Activated CD4-positive, alpha-beta T cell treated with anti-CD3 and anti-CD28 coated beads, Interleukin-2, amount 10 ng/mL, durations not matched to agents 7 days and 5 days (primary cell): Measurements from ENCODE around the gene WNT7B. TPM values are rescaled to one million over a fixed set of nuclear protein-coding genes. Genes with fewer than 3 reads are reported as not detected.

Experiments used
- CTCF ChIA-PET: fragments of 350-600 bp; sonication (Branson Sonifier 250); formaldehyde crosslinking; loops from one replicate; lab custom pipeline; 2021; ENCODE audit warnings: antibody characterized with exemption; lab: Charles Lee
- POLR2A ChIA-PET: fragments of 350-600 bp; sonication (Branson Sonifier 250); formaldehyde crosslinking; loops from one replicate; lab custom pipeline; 2021; ENCODE audit warnings: antibody characterized with exemption; lab: Charles Lee
- DNase-seq: peaks from one replicate; pipeline ENCODE4 v3.0.0-alpha.2; 2020
- H3K27ac Mint-ChIP-seq: one replicate; pipeline ENCODE4 v1.8.0; 2021; ENCODE audit warnings: mild to moderate bottlenecking, moderate library complexity, mixed read lengths
- H3K27me3 Mint-ChIP-seq: one replicate; pipeline ENCODE4 v1.8.0; 2021; ENCODE audit warnings: mixed read lengths
- H3K36me3 Mint-ChIP-seq: one replicate; pipeline ENCODE4 v1.8.0; 2021; ENCODE audit warnings: low read depth, mixed read lengths
- H3K4me1 Mint-ChIP-seq: one replicate; pipeline ENCODE4 v1.8.0; 2021; ENCODE audit warnings: mixed read lengths
- H3K4me3 Mint-ChIP-seq: one replicate; pipeline ENCODE4 v1.8.0; 2021; ENCODE audit warnings: mild to moderate bottlenecking, moderate library complexity, mixed read lengths
- H3K9me3 Mint-ChIP-seq: one replicate; pipeline ENCODE4 v1.8.0; 2021; ENCODE audit warnings: mixed read lengths
- total RNA-seq, 2 experiments: library from RNA; stranded (reverse); gene quantifications; one replicate each; pipeline ENCODE4 v1.2.3, GENCODE V29; 2021

The WNT7B gene
- total RNA-seq, 2 experiments from 2014 or later: not detected

GRCh38 chr22:45878051-45878781 lies 98.7 kb downstream of the WNT7B start:
- Mint-ChIP-seq H3K9me3 (no peaks in the 10 kb centered on the region), H3K27ac (no peak overlapping the region), H3K4me3 (no peak overlapping the region), H3K4me1 (no peaks in the 10 kb centered on the region), H3K36me3 (no peaks in the 10 kb centered on the region), H3K27me3 (peaks cover 47% of the 10 kb centered on the region)
- no peak for DNase-seq
- ChIA-PET POLR2A (no interaction called here), CTCF (no interaction called here)

- ChIA-PET POLR2A (no interaction called here), CTCF (no interaction called here)
- no peak overlapping the region for H3K4me3 Mint-ChIP-seq
- H3K4me1 Mint-ChIP-seq: no peaks in the 10 kb centered on the region
- no peaks in the 10 kb centered on the region for H3K36me3 Mint-ChIP-seq
- H3K27me3 Mint-ChIP-seq: peaks cover 51% of the 10 kb centered on the region
- peaks cover 3% of the 10 kb centered on the region for H3K9me3 Mint-ChIP-seq
- DNase-seq: no peak
- no peak overlapping the region for H3K27ac Mint-ChIP-seq
Measured at GRCh38 chr22:45877651-45878050, 99.3 kb downstream of the WNT7B start.

GRCh38 chr22:45877036-45877380 lies 100.0 kb downstream of the WNT7B start:
- Mint-ChIP-seq H3K9me3 (peaks cover 4% of the 10 kb centered on the region), H3K36me3 (no peaks in the 10 kb centered on the region), H3K27me3 (peaks cover 54% of the 10 kb centered on the region), H3K27ac (no peak overlapping the region), H3K4me1 (no peaks in the 10 kb centered on the region), H3K4me3 (no peak overlapping the region)
- CTCF ChIA-PET: no interaction called here
- POLR2A ChIA-PET: no interaction called here
- DNase-seq: no peak

DNA sequence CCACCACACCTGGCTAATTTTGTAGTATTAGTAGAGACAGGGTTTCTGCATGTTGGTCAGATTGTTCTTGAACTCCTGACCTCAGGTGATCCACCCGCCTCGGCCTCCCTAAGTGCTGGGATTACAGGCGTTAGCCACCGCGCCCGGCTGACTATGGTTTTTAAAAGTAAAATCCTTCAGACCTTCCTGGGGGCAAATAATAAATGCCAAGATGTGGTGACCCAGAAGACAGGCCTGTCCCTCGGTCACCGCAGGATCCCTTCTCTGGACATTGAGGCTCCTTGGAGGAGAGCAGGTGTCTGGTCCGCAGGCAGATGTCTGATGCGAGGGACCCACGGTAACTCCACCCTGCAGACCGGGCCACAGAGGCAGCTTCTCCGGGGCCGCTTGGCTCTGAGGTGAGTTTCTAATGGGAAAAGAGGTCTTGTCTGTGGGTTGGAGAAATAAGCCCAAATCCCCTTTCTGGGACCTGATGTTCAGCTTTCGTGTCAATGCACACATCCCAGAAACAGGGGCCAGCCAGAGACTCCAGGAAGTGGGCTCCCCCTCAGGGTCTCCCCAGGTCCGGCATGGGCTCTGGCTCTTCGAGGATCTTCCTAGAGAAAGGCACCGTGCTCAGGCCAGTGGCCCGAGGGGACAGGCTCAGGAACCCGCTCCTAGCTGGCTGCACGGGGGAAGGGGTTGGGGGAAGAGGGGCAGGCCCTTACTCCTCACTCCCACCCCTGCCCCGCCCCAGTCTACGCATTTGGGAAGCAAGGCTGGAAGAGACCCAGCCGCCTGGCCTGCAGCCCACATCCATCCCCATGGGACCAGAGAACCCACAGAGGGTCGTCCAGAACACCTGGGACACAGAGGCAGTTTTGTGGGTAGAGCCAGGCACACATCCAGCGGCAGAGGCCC lies 100.6 kb downstream of the WNT7B start:
- ChIA-PET POLR2A (no interaction called here), CTCF (no interaction called here)
- no peak overlapping the region for H3K4me3 Mint-ChIP-seq
- no peaks in the 10 kb centered on the region for H3K4me1 Mint-ChIP-seq
- DNase-seq: no peak
- peaks cover 4% of the 10 kb centered on the region for H3K9me3 Mint-ChIP-seq
- no peak overlapping the region for H3K27ac Mint-ChIP-seq
- H3K36me3 Mint-ChIP-seq: no peaks in the 10 kb centered on the region
- peaks cover 53% of the 10 kb centered on the region for H3K27me3 Mint-ChIP-seq

DNA sequence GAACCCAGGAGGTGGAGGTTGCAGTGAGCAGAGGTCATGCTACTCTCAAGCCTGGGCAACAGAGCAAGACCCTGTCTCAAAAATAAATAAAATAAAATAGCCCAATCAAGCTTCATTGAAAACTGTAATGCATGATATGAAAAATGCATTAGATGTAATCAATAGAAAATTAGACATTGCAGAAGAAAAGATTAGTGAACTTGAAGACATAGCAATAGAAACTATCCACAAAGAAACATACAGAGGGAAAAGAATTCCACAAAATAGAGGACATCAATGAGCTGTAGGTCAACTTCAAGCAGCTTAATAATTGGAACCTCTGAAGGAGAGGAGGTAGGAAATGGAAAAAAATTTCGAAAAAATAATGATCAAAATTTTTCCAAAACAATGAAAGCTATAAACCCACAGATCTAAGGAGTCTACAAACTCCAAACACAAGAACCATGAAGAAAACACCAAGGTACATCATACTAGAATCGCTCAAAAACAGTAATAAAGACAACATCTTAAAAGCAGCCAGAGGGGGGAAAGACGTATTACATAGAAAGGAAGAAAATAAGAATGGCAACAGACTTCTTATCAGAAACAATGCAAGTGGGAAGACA lies 104.2 kb downstream of the WNT7B start:
- no peaks in the 10 kb centered on the region for H3K4me1 Mint-ChIP-seq
- H3K27me3 Mint-ChIP-seq: peaks cover 40% of the 10 kb centered on the region
- ChIA-PET CTCF (interaction anchor here (0.6 kb wide), 1 partner anchor 74 kb away, joined by 3 read pairs; no protein-coding TSS in a partner anchor), POLR2A (interaction anchor here (0.6 kb wide), 1 partner anchor 8 kb away, joined by 3 read pairs; no protein-coding TSS in a partner anchor)
- H3K36me3 Mint-ChIP-seq: no peaks in the 10 kb centered on the region
- H3K9me3 Mint-ChIP-seq: peaks cover 4% of the 10 kb centered on the region
- no peak for DNase-seq
- H3K27ac Mint-ChIP-seq: no peak overlapping the region
- H3K4me3 Mint-ChIP-seq: no peak overlapping the region

DNA sequence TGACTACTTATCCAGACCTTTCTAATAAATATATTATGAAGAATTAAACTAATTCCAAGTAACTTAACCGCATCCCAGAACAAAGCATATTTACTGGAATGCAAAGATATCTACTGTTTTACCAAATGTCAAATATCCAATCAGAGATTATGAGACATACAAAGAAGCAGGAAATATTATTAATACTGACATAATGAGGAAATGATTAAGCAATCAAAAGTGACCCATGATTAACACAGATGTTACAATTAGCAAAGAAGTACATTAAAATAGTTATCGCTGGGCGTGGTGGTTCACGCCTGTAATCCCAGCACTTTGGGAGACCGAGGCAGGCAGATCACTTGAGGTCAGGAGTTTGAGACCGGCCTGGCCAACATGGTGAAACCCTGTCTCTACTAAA lies 105.2 kb downstream of the WNT7B start:
- POLR2A ChIA-PET: no interaction called here
- no peak for DNase-seq
- no peaks in the 10 kb centered on the region for H3K4me1 Mint-ChIP-seq
- H3K27me3 Mint-ChIP-seq: peaks cover 41% of the 10 kb centered on the region
- no peak overlapping the region for H3K4me3 Mint-ChIP-seq
- no peak overlapping the region for H3K27ac Mint-ChIP-seq
- no peaks in the 10 kb centered on the region for H3K36me3 Mint-ChIP-seq
- peaks cover 4% of the 10 kb centered on the region for H3K9me3 Mint-ChIP-seq
- CTCF ChIA-PET: no interaction called here

Other genes starting within 250 kb of the WNT7B start
- 1 to 10 TPM; 9.5 to 9.7 TPM for gene PPARA, start 173.4 kb upstream of the WNT7B start, total RNA-seq